Testis (tissue), 3 donors: ENCODE measurements around the gene WDCP. TPM values are rescaled to one million over a fixed set of nuclear protein-coding genes. Genes with fewer than 3 reads are reported as not detected.

Source experiments
- DNase-seq: peaks from one replicate; pipeline ENCODE4 v3.0.0-alpha.2; 2019
- H3K27ac ChIP-seq, 2 donors: fragments of 200-600 bp; sonication (generic); one replicate each; pipeline ENCODE4 v1.5.1; 2019
- H3K27me3 ChIP-seq: fragments of 200-600 bp; sonication (generic); one replicate; pipeline ENCODE4 v1.5.1; 2019
- H3K36me3 ChIP-seq: fragments of 200-600 bp; sonication (generic); one replicate; pipeline ENCODE4 v1.5.1; 2017; ENCODE audit warnings: low read depth; ENCODE audit errors: missing control alignments
- H3K4me1 ChIP-seq: fragments of 200-600 bp; sonication (generic); one replicate; pipeline ENCODE4 v1.5.1; 2019
- H3K4me3 ChIP-seq, 2 donors: fragments of 200-600 bp; sonication (generic); one replicate each; pipeline ENCODE4 v1.5.1; 2017 to 2019
- H3K9me3 ChIP-seq: fragments of 200-600 bp; sonication (generic); one replicate; pipeline ENCODE4 v1.5.1; 2017
- CTCF ChIP-seq, 3 experiments: fragments of 450-650 bp in 2 of 3; fragments of 200-600 bp in 1 of 3; sonication (generic) in 1 of 3; IDR thresholded peaks; one replicate each; pipeline ENCODE4 v1.5.1; 2016 to 2019; ENCODE audit warnings: antibody characterized with exemption in 3 of 3, mild to moderate bottlenecking in 2 of 3, moderate library complexity in 1 of 3
- POLR2A ChIP-seq: fragments of 450-650 bp; IDR thresholded peaks from one replicate; pipeline ENCODE4 v1.6.1; 2017; ENCODE audit warnings: antibody characterized with exemption, mild to moderate bottlenecking, moderate library complexity
- WGBS, 2 donors: methylation state at CpG; one replicate each; pipeline ENCODE4 v1.1.5; 2018; 5-methylcytosine and 5-hydroxymethylcytosine counted together
- intact Hi-C: fragments of 100-400 bp; cut with DNase I; formaldehyde crosslinking; loops from one replicate; pipeline ENCODE4 v1.15.1; 2023; ENCODE audit warnings: low total_unique reads
- polyA plus RNA-seq: library from polyadenylated mRNA; stranded (reverse); fragments of 350-450 nt; fragmentation: Illumina TruSeq; extraction: RNeasy Lipid Tissue Mini Kit (QIAGEN cat#74804); gene quantifications from one replicate; pipeline ENCODE4 v1.2.3, GENCODE V29; 2014; ENCODE audit warnings: low read depth, low replicate concordance; ENCODE audit not compliant: insufficient read depth
- total RNA-seq, 2 donors: library from RNA; depleted of rRNA; stranded (reverse); fragments of >200 nt; gene quantifications; one replicate each; pipeline ENCODE4 v1.2.3, GENCODE V29; 2016

The WDCP gene
- total and polyA plus RNA-seq, 3 donors from 2014 or later = 9.8 to 11.5 (median 10.4) TPM

DNA sequence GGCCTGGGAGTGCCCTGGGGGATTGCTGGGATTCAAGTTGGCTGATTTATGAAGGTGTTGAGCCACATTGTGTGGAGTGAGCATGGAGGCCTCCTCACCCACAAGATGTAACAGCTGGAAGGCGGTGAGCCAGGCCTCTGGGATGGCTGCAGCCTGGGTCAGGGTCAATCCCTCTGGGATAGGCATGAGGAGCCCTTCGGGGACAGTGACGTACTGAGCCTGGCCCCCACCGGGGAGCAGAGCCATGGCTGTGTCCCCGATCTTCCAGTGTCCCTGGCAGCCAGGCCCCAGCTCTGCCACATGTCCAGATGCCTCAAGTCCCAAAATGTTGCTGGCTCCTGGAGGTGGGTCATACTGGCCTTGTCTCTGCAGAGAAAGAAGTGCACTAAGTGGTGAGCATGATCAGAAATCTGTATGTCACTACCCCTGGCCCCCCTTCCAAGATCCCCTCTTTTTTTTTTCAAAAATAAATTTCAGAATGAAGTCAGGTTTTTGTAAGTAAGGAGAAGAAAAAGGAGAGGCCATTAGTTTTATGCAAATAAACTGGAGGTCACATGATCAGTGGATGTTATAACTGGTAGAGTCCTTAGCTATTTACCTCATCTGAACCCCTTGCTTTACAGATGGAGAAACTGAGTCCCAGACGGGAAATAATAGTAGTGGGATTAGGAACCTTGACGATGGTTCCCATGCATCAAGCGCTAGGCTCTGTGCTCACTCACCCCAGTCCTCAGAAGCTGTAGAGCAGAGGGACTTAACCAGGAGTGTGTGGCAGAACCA, 35.8 kb upstream of the WDCP start:
- Histone ChIP-seq H3K4me3 (no peak overlapping the region), H3K27me3 (no peaks in the 10 kb centered on the region), H3K9me3 (no peaks in the 10 kb centered on the region), H3K4me1 (peaks cover 10% of the 10 kb centered on the region), H3K36me3 (no peaks in the 10 kb centered on the region), H3K27ac (peak overlapping the region in 1 of 2 donors; percentile 87)
- no peak for DNase-seq
- intact Hi-C loops = no loop called here
- TF ChIP-seq CTCF (IDR thresholded peaks at IDR 0.05) = no peak
- TF ChIP-seq POLR2A = no peak
- 85 to 89% methylated on average over 8 of the region's 8 CpGs for WGBS, 2 donors

DNA sequence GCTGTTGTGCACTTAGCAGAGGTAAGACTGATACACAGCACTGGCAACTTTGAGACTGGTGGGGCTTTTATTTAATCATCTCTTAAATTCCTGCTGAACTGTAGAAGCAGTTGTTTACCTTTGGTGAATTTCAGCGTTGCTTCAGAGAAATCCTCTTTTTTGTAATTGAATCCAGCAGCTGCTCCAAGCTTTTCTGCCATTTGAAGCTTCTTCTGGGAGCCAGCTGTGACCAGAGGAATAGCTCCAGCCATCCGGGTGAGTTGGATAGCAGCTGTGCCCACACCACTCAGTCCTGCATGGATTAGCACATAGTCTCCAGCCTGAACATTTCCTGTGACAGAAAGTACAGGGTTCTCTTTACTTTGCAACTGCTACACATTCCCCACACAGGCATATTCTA, 33.5 kb upstream of the WDCP start:
- H3K4me1 ChIP-seq = peaks cover 15% of the 10 kb centered on the region
- WGBS, 2 donors = 61 to 79% methylated on average over 2 of the region's 2 CpGs
- intact Hi-C loops = no loop called here
- no peak overlapping the region for H3K4me3 ChIP-seq
- H3K9me3 ChIP-seq = no peaks in the 10 kb centered on the region
- TF ChIP-seq CTCF (IDR thresholded peaks at IDR 0.05) = no peak
- no peak for TF ChIP-seq POLR2A
- H3K36me3 ChIP-seq = no peaks in the 10 kb centered on the region
- no peak for DNase-seq
- no peaks in the 10 kb centered on the region for H3K27me3 ChIP-seq
- no peak overlapping the region for H3K27ac ChIP-seq

DNA sequence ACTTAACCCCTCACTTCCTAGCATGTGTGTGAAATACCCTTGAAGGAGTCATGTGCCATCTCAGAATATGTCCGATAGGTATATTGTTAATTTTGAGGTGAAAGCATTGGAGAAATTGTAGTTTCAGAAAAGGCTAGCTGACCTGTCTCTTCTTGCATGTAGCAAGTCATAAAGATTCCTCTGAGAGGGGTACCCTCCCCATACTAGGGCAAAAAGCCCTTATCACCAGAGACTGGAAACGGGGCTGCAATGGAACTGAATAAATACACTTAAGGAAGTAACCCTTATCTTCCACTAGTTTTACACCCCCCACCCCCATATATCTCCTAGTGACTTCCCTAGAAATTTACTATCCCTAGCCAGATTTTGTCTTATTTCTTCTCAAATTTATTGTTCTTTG, 30.7 kb upstream of the WDCP start:
- 41 to 50% methylated on average over 2 of the region's 2 CpGs for WGBS, 2 donors
- intact Hi-C loops = loop anchor here (5.0 kb wide), 1 partner anchor 151 kb away; the partner anchor contains the start of gene ATAD2B
- H3K27ac ChIP-seq = peak overlapping the region in 1 of 2 donors; percentile 92
- no peak for DNase-seq
- H3K4me3 ChIP-seq = peak overlapping the region in 1 of 2 donors; percentile 78
- H3K9me3 ChIP-seq = no peaks in the 10 kb centered on the region
- H3K36me3 ChIP-seq = no peaks in the 10 kb centered on the region
- no peak for TF ChIP-seq CTCF (IDR thresholded peaks at IDR 0.05)
- peaks cover 11% of the 10 kb centered on the region for H3K4me1 ChIP-seq
- no peaks in the 10 kb centered on the region for H3K27me3 ChIP-seq

DNA sequence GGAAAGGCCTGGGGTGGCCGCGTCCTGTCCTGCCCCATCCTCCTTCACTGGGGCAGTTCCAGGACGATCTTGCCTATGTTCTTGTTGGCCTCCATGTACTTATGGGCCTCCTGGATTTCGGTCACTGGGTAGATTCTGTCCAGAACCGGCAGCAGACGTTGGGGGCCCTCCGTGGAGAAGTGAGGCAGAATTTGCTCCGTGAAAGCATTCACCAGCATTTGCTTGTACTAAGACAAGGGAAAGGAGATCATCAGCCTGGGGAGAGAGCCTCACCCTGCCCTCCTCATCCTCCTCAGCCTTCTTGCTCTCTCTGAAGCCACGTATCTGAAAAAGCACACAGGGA, 30.3 kb upstream of the WDCP start:
- no peaks in the 10 kb centered on the region for H3K9me3 ChIP-seq
- intact Hi-C loops = loop anchor here (5.0 kb wide), 1 partner anchor 150 kb away; the partner anchor contains the start of gene ATAD2B
- H3K27me3 ChIP-seq = no peaks in the 10 kb centered on the region
- 1 to 2% methylated on average over 9 of the region's 9 CpGs for WGBS, 2 donors
- TF ChIP-seq POLR2A = no peak
- no peak for TF ChIP-seq CTCF (IDR thresholded peaks at IDR 0.05)
- H3K27ac ChIP-seq = peak overlapping the region; percentile 92 to 94
- H3K4me3 ChIP-seq = peak overlapping the region; percentile 77 to 78
- peaks cover 11% of the 10 kb centered on the region for H3K4me1 ChIP-seq
- no peak for DNase-seq
- H3K36me3 ChIP-seq = no peaks in the 10 kb centered on the region
